K562 (cell line): ENCODE data around the gene GJC2. TPM values are rescaled to one million over a fixed set of nuclear protein-coding genes. Genes with fewer than 3 reads are reported as not detected.
A peak's percentile ranks its signal among the peaks of the same experiment; 100 is the strongest.

Source experiments
- ASH1L ChIP-seq: fragments of 450-650 bp; IDR thresholded peaks from 2 replicates; pipeline ENCODE4 v1.6.1; 2018; ENCODE audit warnings: borderline replicate concordance, mild to moderate bottlenecking, low read depth; ENCODE audit not compliant: partially characterized antibody
- BRD9 ChIP-seq: fragments of 450-650 bp; IDR thresholded peaks from 2 replicates; pipeline ENCODE4 v1.6.1; 2018; ENCODE audit warnings: low read depth; ENCODE audit not compliant: partially characterized antibody
- COPS2 ChIP-seq: fragments of 450-650 bp; conservative IDR thresholded peaks from 2 replicates; pipeline ENCODE4 v1.6.1; 2016; ENCODE audit warnings: mild to moderate bottlenecking, moderate library complexity
- DNMT1 ChIP-seq: fragments of 450-650 bp; IDR thresholded peaks from 2 replicates; pipeline ENCODE4 v1.6.1; 2016; ENCODE audit warnings: antibody characterized with exemption, mild to moderate bottlenecking
- GATA2 ChIP-seq: sonication (generic); formaldehyde crosslinking; IDR thresholded peaks from 2 replicates; pipeline ENCODE4 v1.4.0; 2020; ENCODE audit warnings: mild to moderate bottlenecking, missing genetic modification reagents
- KAT7 ChIP-seq: sonication (generic); formaldehyde crosslinking; IDR thresholded peaks from 2 replicates; pipeline ENCODE4 v1.8.0; 2022; ENCODE audit warnings: missing genetic modification reagents, mild to moderate bottlenecking, borderline replicate concordance
- NFRKB ChIP-seq: fragments of 450-650 bp; IDR thresholded peaks from 2 replicates; pipeline ENCODE4 v1.6.1; 2016; ENCODE audit warnings: low read depth
- NONO ChIP-seq, 2 experiments: fragments of 200-400 bp in 1 of 2; fragments of 450-650 bp in 1 of 2; formaldehyde crosslinking in 1 of 2; IDR thresholded peaks; 2 replicates each; pipeline ENCODE4 v1.6.1; 2017; ENCODE audit warnings: low read depth in 2 of 2, mild to moderate bottlenecking in 2 of 2, moderate library complexity in 2 of 2, low read length in 1 of 2
- PHTF2 ChIP-seq: fragments of 250-450 bp; sonication (Bioruptor Pico); IDR thresholded peaks from 2 replicates; pipeline ENCODE4 v1.5.0; 2021; ENCODE audit warnings: mild to moderate bottlenecking
- PTBP1 ChIP-seq: fragments of 200-400 bp; formaldehyde crosslinking; IDR thresholded peaks from 2 replicates; pipeline ENCODE4 v1.6.1; 2017; ENCODE audit warnings: low read depth, low read length
- SLC30A9 ChIP-seq: fragments of 250-450 bp; sonication (Bioruptor Pico); IDR thresholded peaks from 2 replicates; pipeline ENCODE4 v1.8.0; 2022; ENCODE audit warnings: mild to moderate bottlenecking, moderate library complexity
- SRSF1 ChIP-seq: fragments of 200-400 bp; formaldehyde crosslinking; IDR thresholded peaks from 2 replicates; pipeline ENCODE4 v1.6.1; 2017; ENCODE audit warnings: mild to moderate bottlenecking, low read depth, low read length, moderate library complexity
- SRSF7 ChIP-seq: fragments of 200-400 bp; formaldehyde crosslinking; optimal IDR thresholded peaks from 2 replicates; pipeline ENCODE3; 2017; ENCODE audit warnings: mild to moderate bottlenecking, low read depth, low read length
- TCF3 ChIP-seq: sonication (generic); formaldehyde crosslinking; IDR thresholded peaks from 2 replicates; pipeline ENCODE4 v1.4.0; 2020; ENCODE audit warnings: mild to moderate bottlenecking, missing genetic modification reagents
- YY1 ChIP-seq, 3 experiments: IDR thresholded peaks; 2 replicates each; pipeline ENCODE4 v1.6.1; 2011; ENCODE audit warnings: low read length in 2 of 3, mild to moderate bottlenecking in 2 of 3, moderate library complexity in 2 of 3, borderline replicate concordance in 1 of 3, control low read depth in 1 of 3, low read depth in 1 of 3; ENCODE audit not compliant: insufficient read depth in 3 of 3, insufficient replicate concordance in 2 of 3, control insufficient read depth in 1 of 3, insufficient read length in 1 of 3; ENCODE audit errors: extremely low read depth in 1 of 3
- ZFX ChIP-seq: sonication (generic); formaldehyde crosslinking; IDR thresholded peaks from 2 replicates; pipeline ENCODE4 v1.8.0; 2022; ENCODE audit warnings: mild to moderate bottlenecking, missing genetic modification reagents, moderate library complexity
- ZKSCAN1 ChIP-seq: fragments of 150-350 bp; IDR thresholded peaks from 2 replicates; pipeline ENCODE4 v1.6.1; 2016; ENCODE audit warnings: low read depth, low read length
- ZNF384 ChIP-seq: IDR thresholded peaks from 2 replicates; pipeline ENCODE4 v1.6.1; 2012; ENCODE audit warnings: low read depth, low read length, improper control_type of control experiment
- ZNF41 ChIP-seq: fragments of 250-450 bp; sonication (Bioruptor Pico); conservative IDR thresholded peaks from 2 replicates; pipeline ENCODE4 v1.4.0; 2020; ENCODE audit warnings: mild to moderate bottlenecking
- ZNF695 ChIP-seq: fragments of 450-650 bp; formaldehyde crosslinking; IDR thresholded peaks from 2 replicates; pipeline ENCODE4 v1.4.0; 2020; ENCODE audit warnings: mild to moderate bottlenecking, moderate library complexity
- polyA plus RNA-seq, 8 experiments: library from polyadenylated mRNA; depleted of rRNA in 4 of 8; stranded (reverse) in 5 of 8; unstranded in 3 of 8; fragments of >200 nt; fragmentation: Nextera tagmentation in 2 of 8; fragmentation: Illumina TruSeq in 1 of 8; extraction: Ambion mirVana in 2 of 8; extraction: Trizol in 1 of 8; gene quantifications; 2 replicates each; pipeline versions ENCODE4 v1.2.1 to v1.2.3, GENCODE V29; 2011 to 2014; ENCODE audit warnings: inconsistent platforms in 1 of 8, missing spikeins in 1 of 8
- total RNA-seq, 7 experiments: library from RNA; depleted of rRNA in 6 of 7; stranded (reverse); fragments of >200 nt in 6 of 7; fragmentation: Illumina TruSeq in 2 of 7; extraction: Trizol in 2 of 7; gene quantifications; 2 replicates each; pipeline versions ENCODE4 v1.2.1 to v1.2.3, GENCODE V29; 2011 to 2021; ENCODE audit warnings: low replicate concordance in 1 of 7
- TF ChIP-seq, protein P1 (sequence below): fragments of 250-450 bp; sonication (Bioruptor Pico); IDR thresholded peaks from 2 replicates; pipeline ENCODE4 v1.8.0; 2021; ENCODE audit warnings: mild to moderate bottlenecking, moderate library complexity
- TF ChIP-seq, protein P2 (sequence below): sonication (generic); formaldehyde crosslinking; IDR thresholded peaks from 2 replicates; pipeline ENCODE4 v1.8.1; 2023; ENCODE audit warnings: mild to moderate bottlenecking, missing genetic modification reagents
- TF ChIP-seq, protein P3 (sequence below): sonication (generic); formaldehyde crosslinking; IDR thresholded peaks from 2 replicates; pipeline ENCODE4 v1.8.0; 2022; ENCODE audit warnings: missing genetic modification reagents, mild to moderate bottlenecking, borderline replicate concordance

GJC2 gene
- total and polyA plus RNA-seq, 9 of the 15 experiments (the other 6 are each of a cell fraction or from before 2014, with no cell fraction given) = 0.03 to 0.62 (median 0.11) TPM; not detected in 2

DNA sequence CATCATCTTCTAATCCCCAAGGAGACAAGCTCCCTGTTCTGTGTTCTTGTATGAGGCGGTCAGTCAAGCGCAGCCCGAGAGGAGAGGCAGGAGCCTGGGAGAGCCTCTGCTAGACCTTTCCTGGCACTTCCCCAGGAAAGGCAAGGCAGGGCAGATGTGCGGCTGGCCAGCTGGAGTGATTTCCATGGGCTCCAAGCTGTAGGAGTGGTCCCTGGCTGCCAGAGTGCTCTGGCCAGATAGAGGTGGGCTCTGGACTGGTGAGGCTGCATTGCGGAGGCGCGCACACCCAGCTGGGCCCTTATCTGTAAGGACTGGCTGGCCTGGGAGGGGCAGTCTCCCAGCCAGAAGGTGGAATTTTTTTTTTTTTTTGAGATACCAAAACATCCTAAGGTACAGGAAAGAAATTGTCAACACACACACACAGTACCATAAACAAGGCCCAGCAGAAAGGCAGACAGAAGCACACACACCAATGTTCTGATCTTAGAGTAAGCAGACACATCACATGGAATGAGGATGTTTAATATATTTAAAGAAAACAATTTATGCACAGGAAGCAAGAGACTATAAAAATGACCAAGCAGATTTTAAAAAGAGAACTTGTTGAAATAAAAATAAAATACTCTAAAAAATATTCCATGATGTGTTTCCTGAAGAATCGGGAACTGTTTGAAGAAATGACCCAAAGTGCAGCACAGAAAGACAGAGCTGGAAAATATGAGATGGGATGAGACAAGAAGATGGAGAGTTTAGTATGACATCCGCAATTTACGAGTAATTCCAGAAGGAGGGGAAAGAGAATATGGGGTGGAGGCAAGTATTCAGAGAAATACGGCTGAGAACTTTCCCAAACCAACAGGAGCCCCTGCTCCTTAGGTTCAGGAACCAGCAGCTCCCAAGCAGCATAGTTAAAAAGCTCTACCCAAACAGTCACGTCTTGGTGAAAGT lies 29.3 kb downstream of the GJC2 start (continued):
- TF ChIP-seq ZNF695 (no peak), YY1 (IDR thresholded peaks at IDR 0.05; ENCODE audit: borderline replicate concordance in 1 of 3, control insufficient read depth in 1 of 3, extremely low read depth in 1 of 3, insufficient read depth in 3 of 3, insufficient read length in 1 of 3, insufficient replicate concordance in 2 of 3, low read depth in 1 of 3, low read length in 2 of 3) (peak in 1 of 3 experiments; percentile 20), NONO (IDR thresholded peaks at IDR 0.05; ENCODE audit: low read depth in 2 of 2, low read length in 1 of 2) (peak in 1 of 2 experiments; percentile 46; a peak in 1 of 4 replicates), DNMT1 (no peak), ZKSCAN1 (peak; percentile 42; the same call in 1 of the 2 replicates), ZFX (CRISPR knock-in tag) (no peak), ZNF384 (peak; percentile 97), ZNF41 (CRISPR knock-in tag) (no peak), ASH1L (no peak), PHTF2 (no peak), TCF3 (CRISPR knock-in tag) (peak; percentile 95), NFRKB (no peak), BRD9 (no peak), COPS2 (no peak), SRSF1 (no peak), SLC30A9 (CRISPR knock-in tag) (no peak), KAT7 (CRISPR knock-in tag) (no peak), PTBP1 (no peak), SRSF7 (no peak), GATA2 (CRISPR knock-in tag) (peak; percentile 89)
- TF ChIP-seq, protein P1, sequence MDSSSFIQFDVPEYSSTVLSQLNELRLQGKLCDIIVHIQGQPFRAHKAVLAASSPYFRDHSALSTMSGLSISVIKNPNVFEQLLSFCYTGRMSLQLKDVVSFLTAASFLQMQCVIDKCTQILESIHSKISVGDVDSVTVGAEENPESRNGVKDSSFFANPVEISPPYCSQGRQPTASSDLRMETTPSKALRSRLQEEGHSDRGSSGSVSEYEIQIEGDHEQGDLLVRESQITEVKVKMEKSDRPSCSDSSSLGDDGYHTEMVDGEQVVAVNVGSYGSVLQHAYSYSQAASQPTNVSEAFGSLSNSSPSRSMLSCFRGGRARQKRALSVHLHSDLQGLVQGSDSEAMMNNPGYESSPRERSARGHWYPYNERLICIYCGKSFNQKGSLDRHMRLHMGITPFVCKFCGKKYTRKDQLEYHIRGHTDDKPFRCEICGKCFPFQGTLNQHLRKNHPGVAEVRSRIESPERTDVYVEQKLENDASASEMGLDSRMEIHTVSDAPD (CRISPR knock-in tag) = no peak
- TF ChIP-seq, protein P2, sequence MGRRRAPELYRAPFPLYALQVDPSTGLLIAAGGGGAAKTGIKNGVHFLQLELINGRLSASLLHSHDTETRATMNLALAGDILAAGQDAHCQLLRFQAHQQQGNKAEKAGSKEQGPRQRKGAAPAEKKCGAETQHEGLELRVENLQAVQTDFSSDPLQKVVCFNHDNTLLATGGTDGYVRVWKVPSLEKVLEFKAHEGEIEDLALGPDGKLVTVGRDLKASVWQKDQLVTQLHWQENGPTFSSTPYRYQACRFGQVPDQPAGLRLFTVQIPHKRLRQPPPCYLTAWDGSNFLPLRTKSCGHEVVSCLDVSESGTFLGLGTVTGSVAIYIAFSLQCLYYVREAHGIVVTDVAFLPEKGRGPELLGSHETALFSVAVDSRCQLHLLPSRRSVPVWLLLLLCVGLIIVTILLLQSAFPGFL (CRISPR knock-in tag) = no peak
- TF ChIP-seq, protein P3, sequence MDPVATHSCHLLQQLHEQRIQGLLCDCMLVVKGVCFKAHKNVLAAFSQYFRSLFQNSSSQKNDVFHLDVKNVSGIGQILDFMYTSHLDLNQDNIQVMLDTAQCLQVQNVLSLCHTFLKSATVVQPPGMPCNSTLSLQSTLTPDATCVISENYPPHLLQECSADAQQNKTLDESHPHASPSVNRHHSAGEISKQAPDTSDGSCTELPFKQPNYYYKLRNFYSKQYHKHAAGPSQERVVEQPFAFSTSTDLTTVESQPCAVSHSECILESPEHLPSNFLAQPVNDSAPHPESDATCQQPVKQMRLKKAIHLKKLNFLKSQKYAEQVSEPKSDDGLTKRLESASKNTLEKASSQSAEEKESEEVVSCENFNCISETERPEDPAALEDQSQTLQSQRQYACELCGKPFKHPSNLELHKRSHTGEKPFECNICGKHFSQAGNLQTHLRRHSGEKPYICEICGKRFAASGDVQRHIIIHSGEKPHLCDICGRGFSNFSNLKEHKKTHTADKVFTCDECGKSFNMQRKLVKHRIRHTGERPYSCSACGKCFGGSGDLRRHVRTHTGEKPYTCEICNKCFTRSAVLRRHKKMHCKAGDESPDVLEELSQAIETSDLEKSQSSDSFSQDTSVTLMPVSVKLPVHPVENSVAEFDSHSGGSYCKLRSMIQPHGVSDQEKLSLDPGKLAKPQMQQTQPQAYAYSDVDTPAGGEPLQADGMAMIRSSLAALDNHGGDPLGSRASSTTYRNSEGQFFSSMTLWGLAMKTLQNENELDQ = no peak
